IPS DF 6.9 (cell line): ENCODE data around the gene ADARB2.
"Not testable (repeated sequence)": the region's sequence is repeated elsewhere in the genome, so short reads cannot be mapped to it uniquely, and the experiment has no call there.

Source experiments
- DNase-seq: peaks from one replicate; pipeline ENCODE4 v3.0.0-alpha.2; 2013; ENCODE audit warnings: low read depth, low spot score
- H3K27ac ChIP-seq: one replicate; pipeline ENCODE4 v1.5.1; 2013; ENCODE audit warnings: low read length, control low read depth
- H3K27me3 ChIP-seq: 2 replicates; pipeline ENCODE4 v1.6.1; 2013; ENCODE audit warnings: mild to moderate bottlenecking, low read length; ENCODE audit not compliant: control insufficient read depth, insufficient read depth
- H3K36me3 ChIP-seq: 2 replicates; pipeline ENCODE4 v1.6.1; 2013; ENCODE audit warnings: low read length; ENCODE audit not compliant: control insufficient read depth, insufficient read depth
- H3K4me1 ChIP-seq: 2 replicates; pipeline ENCODE4 v1.6.1; 2013; ENCODE audit warnings: low read length; ENCODE audit not compliant: control insufficient read depth, insufficient read depth
- H3K4me3 ChIP-seq: 2 replicates; pipeline ENCODE4 v1.5.1; 2013; ENCODE audit warnings: mild to moderate bottlenecking, low read length
- H3K9me3 ChIP-seq: 2 replicates; pipeline ENCODE4 v1.6.1; 2013; ENCODE audit warnings: low read length, inconsistent platforms; ENCODE audit not compliant: control insufficient read depth, insufficient read depth
- WGBS: extraction: QIAGEN DNeasy Blood & Tissue Kit; methylation state at CpG from one replicate; pipeline ENCODE4 v1.1.7; 2013; ENCODE audit warnings: mixed read lengths, missing lambda C conversion rate; ENCODE audit not compliant: insufficient read length, insufficient coverage; 5-methylcytosine and 5-hydroxymethylcytosine counted together

Gene ADARB2

GRCh38 chr10:1328981-1329614, 408.2 kb downstream of the ADARB2 start:
- H3K27me3 ChIP-seq: no peaks in the 10 kb centered on the region
- no peaks in the 10 kb centered on the region for H3K9me3 ChIP-seq
- no peak overlapping the region for H3K27ac ChIP-seq
- WGBS: no CpG with 5 or more reads among the region's 5 CpGs
- no peak overlapping the region for H3K4me3 ChIP-seq
- no peaks in the 10 kb centered on the region for H3K36me3 ChIP-seq
- no peak for DNase-seq
- H3K4me1 ChIP-seq: no peaks in the 10 kb centered on the region; the same call in 1 of the 2 replicates

- Histone ChIP-seq H3K4me3 (no peak overlapping the region), H3K4me1 (no peaks in the 10 kb centered on the region; the same call in 1 of the 2 replicates), H3K27me3 (no peaks in the 10 kb centered on the region), H3K36me3 (no peaks in the 10 kb centered on the region), H3K9me3 (no peaks in the 10 kb centered on the region), H3K27ac (no peak overlapping the region)
- WGBS: 100% methylated on average over 2 of the region's 15 CpGs
- no peak for DNase-seq
Measured at GRCh38 chr10:1328161-1328823, 409.0 kb downstream of the ADARB2 start.

DNA sequence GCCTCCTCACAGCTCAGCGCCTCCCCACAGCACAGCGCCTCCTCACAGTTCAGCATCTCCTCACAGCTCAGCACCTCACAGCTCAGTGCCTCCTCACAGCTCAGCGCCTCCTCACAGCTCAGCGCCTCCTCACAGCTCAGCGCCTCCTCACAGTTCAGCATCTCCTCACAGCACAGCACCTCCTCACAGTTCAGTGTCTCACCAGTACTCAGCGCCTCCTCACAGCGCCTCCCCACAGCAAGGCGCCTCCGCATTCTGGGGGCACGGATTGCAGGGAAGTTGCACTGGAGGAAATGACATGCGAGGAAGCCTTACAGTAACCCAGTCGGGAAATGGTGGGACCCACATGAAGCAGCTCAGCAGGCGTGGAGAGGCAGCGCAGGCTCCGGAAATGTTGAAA, 409.6 kb downstream of the ADARB2 start:
- no peaks in the 10 kb centered on the region for H3K9me3 ChIP-seq
- WGBS: no CpG with 5 or more reads among the region's 15 CpGs
- no peak for DNase-seq
- no peak overlapping the region for H3K4me3 ChIP-seq
- no peaks in the 10 kb centered on the region for H3K36me3 ChIP-seq
- H3K4me1 ChIP-seq: no peaks in the 10 kb centered on the region; the same call in 1 of the 2 replicates
- no peaks in the 10 kb centered on the region for H3K27me3 ChIP-seq
- H3K27ac ChIP-seq: no peak overlapping the region

DNA sequence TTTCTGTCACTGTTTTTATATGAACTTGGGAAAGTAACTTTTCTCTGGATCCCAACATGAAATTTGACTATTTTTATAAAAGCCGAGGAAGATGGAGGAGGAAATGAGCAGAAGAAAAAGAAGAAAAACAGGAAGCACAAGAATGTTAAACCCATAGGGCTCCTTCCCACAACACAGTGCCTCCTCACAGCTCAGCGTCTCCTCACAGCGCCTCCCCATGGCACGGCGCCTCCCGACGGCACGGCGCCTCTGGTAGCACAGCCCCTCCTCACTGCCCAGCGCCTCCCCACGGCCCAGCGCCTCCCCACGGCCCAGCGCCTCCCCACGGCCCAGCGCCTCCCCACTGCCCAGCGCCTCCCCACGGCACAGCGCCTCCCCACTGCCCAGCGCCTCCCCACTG, 410.8 kb downstream of the ADARB2 start:
- H3K4me3 ChIP-seq, H3K27me3 ChIP-seq, H3K36me3 ChIP-seq, H3K4me1 ChIP-seq, DNase-seq, H3K9me3 ChIP-seq, H3K27ac ChIP-seq: not testable (repeated sequence)
- WGBS: no CpG with 5 or more reads among the region's 20 CpGs

DNA sequence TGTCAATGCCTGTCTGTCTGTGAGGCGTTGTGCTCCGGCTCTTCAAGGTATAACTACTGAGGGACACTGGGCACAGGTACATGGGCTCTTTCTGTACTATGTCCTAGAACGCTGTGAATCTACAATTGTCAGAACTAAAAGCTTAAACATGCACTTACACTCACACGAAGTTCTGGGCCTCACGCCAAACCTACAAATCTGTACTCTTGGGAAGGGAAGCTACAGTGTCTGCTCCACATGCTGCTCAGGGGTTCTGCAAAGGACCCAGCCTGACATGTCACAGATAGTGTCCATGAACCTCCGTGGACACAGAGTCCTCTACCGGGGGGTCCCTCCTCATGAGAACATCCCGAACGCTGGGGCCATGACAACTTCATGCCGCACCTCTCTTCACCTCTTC, 412.4 kb downstream of the ADARB2 start:
- Histone ChIP-seq H3K27me3 (no peaks in the 10 kb centered on the region), H3K4me3 (no peak overlapping the region), H3K4me1 (no peaks in the 10 kb centered on the region; the same call in 1 of the 2 replicates), H3K9me3 (no peaks in the 10 kb centered on the region), H3K36me3 (no peaks in the 10 kb centered on the region), H3K27ac (no peak overlapping the region)
- whole genome bisulfite sequencing: no CpG with 5 or more reads among the region's 10 CpGs
- DNase-seq: no peak

- peaks cover 1% of the 10 kb centered on the region; the same call in 1 of the 2 replicates for H3K4me1 ChIP-seq
- H3K36me3 ChIP-seq: no peaks in the 10 kb centered on the region
- H3K27ac ChIP-seq: no peak overlapping the region
- H3K27me3 ChIP-seq: no peaks in the 10 kb centered on the region
- no peak overlapping the region for H3K4me3 ChIP-seq
- no peaks in the 10 kb centered on the region for H3K9me3 ChIP-seq
- no CpG with 5 or more reads among the region's 6 CpGs for WGBS
- no peak for DNase-seq
Measured at GRCh38 chr10:1323951-1324350, 413.4 kb downstream of the ADARB2 start.

DNA sequence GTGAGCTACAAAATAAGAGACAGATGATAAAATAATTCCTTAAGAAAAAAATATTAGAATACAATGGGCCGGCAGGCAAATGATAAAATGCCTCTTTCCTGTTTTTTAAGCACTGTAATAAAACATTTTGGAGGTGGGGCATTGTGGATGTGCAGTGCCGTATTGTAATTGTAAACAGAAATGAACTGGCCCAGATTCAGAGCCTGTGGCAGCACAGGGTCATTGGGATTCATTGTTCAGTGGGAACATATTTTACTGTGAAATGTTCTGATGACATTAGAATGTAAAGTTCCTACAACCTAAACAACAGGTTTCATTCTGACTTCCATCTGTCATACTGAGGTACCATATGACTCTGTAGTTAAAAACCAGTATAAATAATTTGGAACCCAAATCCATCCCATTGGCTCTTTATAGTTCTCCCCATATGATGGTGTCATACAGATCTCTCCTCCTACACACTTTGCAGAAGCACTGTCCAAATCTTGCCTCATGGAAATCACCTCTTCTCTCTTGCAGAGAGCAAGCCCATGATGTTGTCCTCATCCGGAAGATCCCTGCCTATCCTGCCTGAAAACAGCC, 416.5 kb downstream of the ADARB2 start:
- WGBS: no CpG with 5 or more reads among the region's 3 CpGs
- Histone ChIP-seq H3K4me3 (no peak overlapping the region), H3K27me3 (no peaks in the 10 kb centered on the region), H3K4me1 (peaks cover 1% of the 10 kb centered on the region; the same call in 1 of the 2 replicates), H3K9me3 (no peaks in the 10 kb centered on the region), H3K27ac (no peak overlapping the region), H3K36me3 (no peaks in the 10 kb centered on the region)
- DNase-seq: no peak

- DNase-seq: no peak
- Histone ChIP-seq H3K4me1 (peaks cover 3% of the 10 kb centered on the region; the same call in 1 of the 2 replicates), H3K27me3 (no peaks in the 10 kb centered on the region), H3K4me3 (no peak overlapping the region), H3K36me3 (no peaks in the 10 kb centered on the region), H3K27ac (no peak overlapping the region), H3K9me3 (no peaks in the 10 kb centered on the region)
- no CpG with 5 or more reads among the region's 8 CpGs for WGBS
Measured at GRCh38 chr10:1316809-1317143, 420.5 kb downstream of the ADARB2 start.

DNA sequence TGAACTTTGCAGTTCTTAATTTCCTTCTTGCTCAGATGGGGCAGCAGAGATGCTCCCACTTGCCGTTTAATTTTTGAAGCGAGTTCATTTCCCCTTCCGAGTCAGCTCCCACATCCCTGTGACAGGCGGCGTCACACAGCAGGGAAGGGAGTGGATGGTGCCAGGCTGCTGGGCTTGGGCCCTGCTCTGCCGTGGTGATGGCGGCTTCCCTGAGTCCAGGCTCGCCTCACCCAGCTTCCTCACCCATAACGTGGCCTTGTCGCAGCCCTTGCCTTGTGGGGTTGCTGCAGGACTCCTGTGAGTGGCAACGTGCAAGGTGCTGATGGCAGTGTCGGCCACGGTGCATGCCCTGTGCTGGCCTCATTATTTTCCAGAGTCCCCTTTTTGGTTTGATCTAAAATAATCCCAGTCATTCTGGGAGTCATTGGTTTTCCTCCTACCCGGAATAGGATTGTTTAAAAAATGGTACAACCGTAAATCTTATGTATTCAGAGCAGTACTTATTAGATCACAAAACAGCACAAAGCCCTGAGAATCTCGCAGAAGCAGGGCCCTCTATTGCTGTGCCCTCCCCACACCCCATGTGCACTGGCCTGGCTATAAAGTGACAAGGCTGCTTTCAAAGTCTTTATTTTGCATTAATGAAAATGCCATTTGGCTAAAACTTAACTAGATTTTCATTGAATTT, 421.1 kb downstream of the ADARB2 start:
- Histone ChIP-seq H3K9me3 (no peaks in the 10 kb centered on the region), H3K36me3 (no peaks in the 10 kb centered on the region), H3K4me1 (peaks cover 5% of the 10 kb centered on the region), H3K27me3 (no peaks in the 10 kb centered on the region), H3K4me3 (no peak overlapping the region), H3K27ac (no peak overlapping the region)
- WGBS: no CpG with 5 or more reads among the region's 16 CpGs
- no peak for DNase-seq

DNA sequence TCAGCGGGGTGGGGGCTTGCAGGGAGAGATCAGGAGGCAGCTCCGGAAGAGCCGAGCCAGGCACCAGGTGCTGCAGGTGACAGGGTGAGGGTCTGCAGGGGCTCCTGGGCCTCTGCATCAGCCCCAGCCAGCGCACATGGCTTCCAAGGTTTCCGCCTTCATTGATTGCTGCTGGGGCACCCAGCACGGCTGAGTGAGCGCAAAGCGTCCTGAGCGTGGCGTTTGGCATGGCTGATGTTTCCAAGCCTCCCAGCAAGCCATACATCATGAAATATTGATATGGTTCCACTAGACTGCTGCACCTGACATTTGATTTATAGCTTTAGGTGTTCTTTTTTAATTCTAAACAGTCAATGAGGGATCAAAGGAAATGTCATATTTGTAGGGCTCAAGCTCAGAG, 422.1 kb downstream of the ADARB2 start:
- DNase-seq: no peak
- peaks cover 5% of the 10 kb centered on the region for H3K4me1 ChIP-seq
- H3K27ac ChIP-seq: no peak overlapping the region
- no CpG with 5 or more reads among the region's 10 CpGs for WGBS
- H3K36me3 ChIP-seq: no peaks in the 10 kb centered on the region
- H3K27me3 ChIP-seq: no peaks in the 10 kb centered on the region
- H3K9me3 ChIP-seq: no peaks in the 10 kb centered on the region
- no peak overlapping the region for H3K4me3 ChIP-seq
